ENCODE measurements around the gene CIDEA.

The CIDEA gene

GRCh38 chr18:12321333-12321732 lies 67.2 kb downstream of the CIDEA start:
- no peak for DNase-seq (ENCODE audit: low spot score)

DNA sequence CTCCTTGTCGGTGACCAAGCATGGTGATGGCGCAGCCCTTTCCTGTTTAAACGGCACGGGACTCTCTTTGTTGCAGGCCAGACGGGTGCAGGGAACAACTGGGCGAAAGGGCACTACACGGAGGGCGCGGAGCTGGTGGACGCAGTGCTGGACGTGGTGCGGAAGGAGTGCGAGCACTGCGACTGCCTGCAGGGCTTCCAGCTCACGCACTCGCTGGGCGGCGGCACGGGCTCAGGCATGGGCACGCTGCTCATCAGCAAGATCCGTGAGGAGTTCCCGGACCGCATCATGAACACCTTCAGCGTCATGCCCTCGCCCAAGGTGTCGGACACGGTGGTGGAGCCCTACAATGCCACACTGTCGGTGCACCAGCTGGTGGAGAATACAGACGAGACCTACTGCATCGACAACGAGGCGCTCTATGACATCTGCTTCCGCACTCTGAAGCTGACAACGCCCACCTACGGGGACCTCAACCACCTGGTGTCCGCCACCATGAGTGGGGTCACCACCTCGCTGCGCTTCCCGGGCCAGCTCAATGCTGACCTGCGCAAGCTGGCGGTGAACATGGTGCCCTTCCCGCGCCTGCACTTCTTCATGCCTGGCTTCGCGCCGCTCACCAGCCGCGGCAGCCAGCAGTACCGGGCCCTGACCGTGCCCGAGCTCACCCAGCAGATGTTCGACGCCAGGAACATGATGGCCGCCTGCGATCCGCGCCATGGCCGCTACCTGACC lies 71.0 kb downstream of the CIDEA start:
- DNase-seq (ENCODE audit: low spot score), result no peak

DNA sequence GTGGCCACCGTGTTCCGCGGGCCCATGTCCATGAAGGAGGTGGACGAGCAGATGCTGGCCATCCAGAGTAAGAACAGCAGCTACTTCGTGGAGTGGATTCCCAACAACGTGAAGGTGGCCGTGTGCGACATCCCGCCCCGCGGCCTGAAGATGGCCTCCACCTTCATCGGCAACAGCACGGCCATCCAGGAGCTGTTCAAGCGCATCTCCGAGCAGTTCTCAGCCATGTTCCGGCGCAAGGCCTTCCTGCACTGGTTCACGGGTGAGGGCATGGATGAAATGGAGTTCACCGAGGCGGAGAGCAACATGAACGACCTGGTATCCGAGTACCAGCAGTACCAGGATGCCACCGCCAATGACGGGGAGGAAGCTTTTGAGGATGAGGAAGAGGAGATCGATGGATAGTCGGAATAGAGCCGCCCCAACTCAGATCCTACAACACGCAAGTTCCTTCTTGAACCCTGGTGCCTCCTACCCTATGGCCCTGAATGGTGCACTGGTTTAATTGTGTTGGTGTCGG lies 71.6 kb downstream of the CIDEA start:
- DNase-seq (ENCODE audit: low spot score), result no peak

DNA sequence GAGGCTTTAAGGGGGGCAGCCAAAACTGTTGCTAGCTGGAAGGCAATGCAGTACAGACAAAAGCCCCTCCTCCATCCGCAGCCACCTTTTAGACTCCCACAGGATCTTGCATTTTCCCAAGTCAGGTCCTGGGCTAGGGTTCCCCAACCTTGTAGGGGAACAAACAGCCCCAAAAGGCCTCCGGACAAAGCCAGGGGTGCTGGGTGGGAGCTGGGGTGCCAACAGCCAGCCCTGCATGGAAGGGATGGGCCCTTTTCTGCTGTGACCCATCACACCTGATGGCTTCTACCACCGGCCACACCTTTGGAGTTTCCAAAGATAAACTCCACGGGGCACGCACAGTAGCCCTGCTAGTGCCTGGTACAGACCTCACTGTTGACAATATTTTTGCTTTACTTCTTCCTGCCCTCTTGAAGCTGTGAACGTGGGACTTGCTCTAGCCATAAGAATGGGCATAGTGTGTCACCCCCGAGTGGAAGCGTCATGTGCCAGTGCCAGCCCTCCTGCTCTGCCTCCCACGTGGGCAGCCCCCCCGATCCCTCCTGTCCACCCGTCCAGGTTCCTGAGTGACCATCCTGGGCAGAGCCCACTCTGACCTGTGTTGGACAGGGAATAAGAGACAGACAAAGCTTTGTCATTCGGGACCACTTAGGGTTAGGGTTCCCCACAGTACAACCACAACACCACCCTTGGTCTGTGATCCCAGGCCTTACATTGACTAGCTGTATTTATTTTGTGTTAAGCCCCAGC lies 72.7 kb downstream of the CIDEA start:
- no peak for DNase-seq (ENCODE audit: low spot score)
